GM12878 (cell line): ENCODE data around the gene TOB1. TPM values are rescaled to one million over a fixed set of nuclear protein-coding genes. Genes with fewer than 3 reads are reported as not detected.
A peak's percentile ranks its signal among the peaks of the same experiment; 100 is the strongest.

ENCODE experiments used
- ATF2 ChIP-seq: IDR thresholded peaks from 2 replicates; pipeline ENCODE4 v1.6.1; 2012; ENCODE audit warnings: low read length, inconsistent platforms
- DPF2 ChIP-seq: fragments of 450-650 bp; IDR thresholded peaks from 2 replicates; pipeline ENCODE4 v1.6.1; 2017; ENCODE audit warnings: mild to moderate bottlenecking
- ELK1 ChIP-seq: IDR thresholded peaks from 2 replicates; pipeline ENCODE4 v1.6.1; 2012; ENCODE audit warnings: low read depth, low read length, improper control_type of control experiment
- EP300 ChIP-seq, 2 experiments: fragments of 150-350 bp in 1 of 2; IDR thresholded peaks; 2 replicates each; pipeline ENCODE4 v1.6.1; 2011 to 2012; ENCODE audit warnings: low read depth in 2 of 2, low read length in 2 of 2, borderline replicate concordance in 1 of 2, improper control_type of control experiment in 1 of 2, inconsistent platforms in 1 of 2; ENCODE audit not compliant: control insufficient read depth in 1 of 2
- EZH2 ChIP-seq: IDR thresholded peaks from 2 replicates; pipeline ENCODE4 v1.6.1; 2012; ENCODE audit warnings: low read depth, mild to moderate bottlenecking, control low read depth, inconsistent platforms, low read length, borderline replicate concordance; ENCODE audit not compliant: control insufficient read depth
- HDGF ChIP-seq: fragments of 450-650 bp; IDR thresholded peaks from 2 replicates; pipeline ENCODE4 v1.6.1; 2016; ENCODE audit warnings: antibody characterized with exemption
- IRF4 ChIP-seq: IDR thresholded peaks from 2 replicates; pipeline ENCODE4 v1.6.1; 2011; ENCODE audit warnings: low read depth, low read length
- MEF2A ChIP-seq: IDR thresholded peaks from 2 replicates; pipeline ENCODE4 v1.6.1; 2011; ENCODE audit warnings: low read depth, mild to moderate bottlenecking, low read length, moderate library complexity; ENCODE audit not compliant: insufficient read depth
- NRF1 ChIP-seq: conservative IDR thresholded peaks from 2 replicates; pipeline ENCODE4 v1.6.1; 2011; ENCODE audit warnings: mild to moderate bottlenecking, low read depth, low read length, improper control_type of control experiment
- PBX3 ChIP-seq: IDR thresholded peaks from 2 replicates; pipeline ENCODE4 v1.6.1; 2011; ENCODE audit warnings: mild to moderate bottlenecking, low read depth, low read length, moderate library complexity; ENCODE audit not compliant: insufficient replicate concordance
- PRDM15 ChIP-seq: fragments of 450-650 bp; formaldehyde crosslinking; IDR thresholded peaks from 2 replicates; pipeline ENCODE4 v1.4.0; 2020; ENCODE audit warnings: mild to moderate bottlenecking, moderate library complexity
- RFX5 ChIP-seq: IDR thresholded peaks from 2 replicates; pipeline ENCODE4 v1.6.1; 2011; ENCODE audit warnings: low read depth, low read length, improper control_type of control experiment
- SRF ChIP-seq, 2 experiments: IDR thresholded peaks; 2 replicates each; pipeline ENCODE4 v1.6.1; 2011; ENCODE audit warnings: low read depth in 2 of 2, low read length in 2 of 2, mild to moderate bottlenecking in 1 of 2, moderate library complexity in 1 of 2
- TBL1XR1 ChIP-seq: IDR thresholded peaks from 2 replicates; pipeline ENCODE4 v1.6.1; 2012; ENCODE audit warnings: low read depth, low read length, improper control_type of control experiment
- TCF7 ChIP-seq: IDR thresholded peaks from 2 replicates; pipeline ENCODE4 v1.6.1; 2014; ENCODE audit warnings: antibody characterized with exemption, borderline replicate concordance
- USF2 ChIP-seq: IDR thresholded peaks from 2 replicates; pipeline ENCODE4 v1.6.1; 2011; ENCODE audit warnings: low read depth, low read length, improper control_type of control experiment, borderline replicate concordance
- ZBTB4 ChIP-seq: fragments of 450-650 bp; formaldehyde crosslinking; IDR thresholded peaks from 2 replicates; pipeline ENCODE4 v1.4.0; 2022; ENCODE audit warnings: mild to moderate bottlenecking, moderate library complexity
- ZNF622 ChIP-seq: fragments of 450-650 bp; IDR thresholded peaks from 2 replicates; pipeline ENCODE4 v1.6.1; 2017; ENCODE audit warnings: mild to moderate bottlenecking, inconsistent platforms
- ZSCAN29 ChIP-seq: fragments of 450-650 bp; IDR thresholded peaks from 2 replicates; pipeline ENCODE4 v1.6.1; 2017; ENCODE audit warnings: mild to moderate bottlenecking, moderate library complexity
- polyA plus RNA-seq, 11 experiments: library from polyadenylated mRNA; depleted of rRNA in 4 of 11; unstranded in 6 of 11; stranded (reverse) in 5 of 11; fragments of >200 nt; fragmentation: Nextera tagmentation in 4 of 11; fragmentation: Illumina TruSeq in 1 of 11; extraction: Ambion mirVana in 4 of 11; extraction: Trizol in 1 of 11; gene quantifications; 1 replicate in 1 of 11; 2 replicates in 10 of 11; pipeline versions ENCODE4 v1.2.1 to v1.2.3, GENCODE V29; 2011 to 2016; ENCODE audit warnings: inconsistent platforms in 2 of 11, missing spikeins in 2 of 11, low read depth in 1 of 11
- total RNA-seq, 4 experiments: library from RNA; depleted of rRNA in 3 of 4; stranded (reverse); fragments of >200 nt in 3 of 4; fragmentation: Illumina TruSeq in 1 of 4; extraction: Trizol in 1 of 4; gene quantifications; 2 replicates each; pipeline versions ENCODE4 v1.2.1 to v1.2.3, GENCODE V29; 2013 to 2021

Gene TOB1
- total and polyA plus RNA-seq, 10 of the 15 experiments (the other 5 are each of a cell fraction or from before 2014, with no cell fraction given), result 5.0 to 32.4 (median 13.7) TPM

GRCh38 chr17:50866950-50867362 is 802 bp upstream of the TOB1 start (continued):
- no peak for TF ChIP-seq PRDM15 (CRISPR knock-in tag)
- peak; percentile 2; the same call in 1 of the 2 replicates for TF ChIP-seq DPF2
- TF ChIP-seq SRF (IDR thresholded peaks at IDR 0.05; ENCODE audit: low read depth in 2 of 2, low read length in 2 of 2), result no peak
- TF ChIP-seq HDGF, result no peak
- peak; percentile 90 for TF ChIP-seq ZSCAN29
- TF ChIP-seq NRF1, result no peak
- TF ChIP-seq MEF2A, result no peak
- TF ChIP-seq ZNF622, result no peak
- TF ChIP-seq ATF2, result no peak
- no peak for TF ChIP-seq ELK1
- no peak for TF ChIP-seq RFX5
- peak; percentile 80 for TF ChIP-seq PBX3
- TF ChIP-seq USF2, result no peak
- TF ChIP-seq EZH2, result no peak
- TF ChIP-seq TBL1XR1, result no peak
- TF ChIP-seq IRF4, result no peak
- no peak for TF ChIP-seq TCF7
- TF ChIP-seq EP300 (IDR thresholded peaks at IDR 0.05; ENCODE audit: borderline replicate concordance in 1 of 2, control insufficient read depth in 1 of 2, low read depth in 2 of 2, low read length in 2 of 2), result no peak
- no peak for TF ChIP-seq ZBTB4 (CRISPR knock-in tag)
